ENCODE results near the gene CLTA.

- TF ChIP-seq POLR2AphosphoS5 (IDR thresholded peaks at IDR 0.05; ENCODE audit: low read depth, low read length) (no peak), POLR2A (IDR thresholded peaks at IDR 0.05; ENCODE audit: low read depth, low read length) (no peak), TAF1 (IDR thresholded peaks at IDR 0.05; ENCODE audit: borderline replicate concordance, low read depth, low read length) (no peak)
Observed at GRCh38 chr9:36213387-36213786, 22.7 kb downstream of the CLTA start.
